Stimulated activated CD4-positive, alpha-beta T cell treated with anti-CD3 and anti-CD28 coated beads, Interleukin-4, amount 100 ng/mL, for 48 hours (primary cell): ENCODE results near the gene EIF4G3.

Experiments
- DNase-seq, 2 donors: peaks; one replicate each; pipeline ENCODE4 v3.0.0-alpha.2; 2020; ENCODE audit warnings: low read depth in 2 of 2

The EIF4G3 gene

GRCh38 chr1:20993716-20994575, 182.8 kb downstream of the EIF4G3 start:
- DNase-seq = no peak

GRCh38 chr1:20992322-20993056, 184.2 kb downstream of the EIF4G3 start:
- DNase-seq = no peak

- DNase-seq = no peak
These were observed 187.8 kb downstream of the EIF4G3 start for GRCh38 chr1:20988943-20989342.

- no peak for DNase-seq
These were observed 188.6 kb downstream of the EIF4G3 start for GRCh38 chr1:20987831-20988825.

- DNase-seq = no peak
These were observed 193.3 kb downstream of the EIF4G3 start for GRCh38 chr1:20983297-20983889.

- DNase-seq = no peak
These were observed 194.4 kb downstream of the EIF4G3 start for GRCh38 chr1:20982316-20982715.

GRCh38 chr1:20981915-20982314, 194.8 kb downstream of the EIF4G3 start:
- DNase-seq = no peak

GRCh38 chr1:20980051-20980450, 196.6 kb downstream of the EIF4G3 start:
- DNase-seq = no peak

- no peak for DNase-seq
These were observed 198.3 kb downstream of the EIF4G3 start for GRCh38 chr1:20978413-20978812.

- DNase-seq = no peak
These were observed 201.0 kb downstream of the EIF4G3 start for GRCh38 chr1:20975668-20976067.

- DNase-seq = no peak
These were observed 201.7 kb downstream of the EIF4G3 start for GRCh38 chr1:20974951-20975350.

- no peak for DNase-seq
These were observed 202.6 kb downstream of the EIF4G3 start for GRCh38 chr1:20974069-20974468.

- no peak for DNase-seq
These were observed 203.8 kb downstream of the EIF4G3 start for GRCh38 chr1:20972855-20973254.

- DNase-seq = no peak
These were observed 211.9 kb downstream of the EIF4G3 start for GRCh38 chr1:20964540-20965484.

GRCh38 chr1:20962576-20963258, 214.0 kb downstream of the EIF4G3 start:
- DNase-seq = no peak

- no peak for DNase-seq
These were observed 218.3 kb downstream of the EIF4G3 start for GRCh38 chr1:20958430-20958829.

- no peak for DNase-seq
These were observed 220.4 kb downstream of the EIF4G3 start for GRCh38 chr1:20956272-20956671.

- no peak for DNase-seq
These were observed 226.0 kb downstream of the EIF4G3 start for GRCh38 chr1:20950679-20951078.

GRCh38 chr1:20949871-20950590, 226.7 kb downstream of the EIF4G3 start:
- no peak for DNase-seq
